Measurements from ENCODE around the gene ZNF598. TPM values are rescaled to one million over a fixed set of nuclear protein-coding genes. Genes with fewer than 3 reads are reported as not detected.
"Not testable (repeated sequence)": the region's sequence is repeated elsewhere in the genome, so short reads cannot be mapped to it uniquely, and the experiment has no call there.

The ZNF598 gene
- total RNA-seq, 2 donors from 2014 or later: 41.0 to 55.4 TPM

DNA sequence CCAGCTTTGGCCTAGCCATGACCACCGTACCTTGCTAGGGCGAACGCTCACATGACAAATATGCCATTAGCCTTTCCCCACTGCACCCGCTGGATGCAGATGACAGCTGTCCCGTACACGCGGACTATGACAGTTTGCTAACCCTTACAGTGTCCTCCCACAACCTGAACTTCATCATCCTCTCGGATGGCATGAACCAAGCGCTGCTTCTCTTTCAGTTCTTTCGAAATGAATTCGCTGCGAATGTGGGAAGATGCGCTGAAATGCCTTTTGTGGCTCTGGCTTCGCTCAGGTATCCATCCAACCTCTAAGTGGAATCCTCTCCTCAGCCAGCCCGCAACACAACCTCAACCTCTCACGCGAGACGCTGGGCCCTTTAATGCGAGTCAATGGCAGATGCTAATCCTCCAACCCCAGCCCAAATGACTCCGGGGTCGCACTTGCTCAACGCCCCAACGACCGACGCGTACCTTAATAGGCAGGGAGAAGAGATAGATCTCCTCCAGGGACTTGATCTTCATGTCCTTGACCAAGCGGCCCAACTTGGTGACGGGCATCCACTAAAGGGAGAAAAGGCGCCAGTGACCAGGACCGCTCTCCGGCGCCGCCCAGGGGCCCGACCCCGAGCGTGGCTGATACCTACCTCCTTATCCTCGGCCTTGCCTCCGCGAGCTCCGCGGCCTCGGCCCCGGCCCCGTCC lies 45.7 kb downstream of the ZNF598 start:
- Histone ChIP-seq H3K36me3 (replicated peaks in 1 of 2; ENCODE audit: insufficient read depth in 1 of 2, low read depth in 2 of 2) (peaks cover 4 to 8% of the 10 kb centered on the region in 2 donors), H3K4me3 (peak overlapping the region; percentile 20 to 68), H3K27me3 (no peaks in the 10 kb centered on the region), H3K4me1 (peaks cover 46% of the 10 kb centered on the region), H3K9me3 (no peaks in the 10 kb centered on the region), H3K27ac (peak overlapping the region; percentile 90 to 97 (median 95))
- DNase-seq (peak in 2 of 4 donors; percentile 50 to 59), ATAC-seq (peak; percentile 23)
- TF ChIP-seq, protein P1, sequence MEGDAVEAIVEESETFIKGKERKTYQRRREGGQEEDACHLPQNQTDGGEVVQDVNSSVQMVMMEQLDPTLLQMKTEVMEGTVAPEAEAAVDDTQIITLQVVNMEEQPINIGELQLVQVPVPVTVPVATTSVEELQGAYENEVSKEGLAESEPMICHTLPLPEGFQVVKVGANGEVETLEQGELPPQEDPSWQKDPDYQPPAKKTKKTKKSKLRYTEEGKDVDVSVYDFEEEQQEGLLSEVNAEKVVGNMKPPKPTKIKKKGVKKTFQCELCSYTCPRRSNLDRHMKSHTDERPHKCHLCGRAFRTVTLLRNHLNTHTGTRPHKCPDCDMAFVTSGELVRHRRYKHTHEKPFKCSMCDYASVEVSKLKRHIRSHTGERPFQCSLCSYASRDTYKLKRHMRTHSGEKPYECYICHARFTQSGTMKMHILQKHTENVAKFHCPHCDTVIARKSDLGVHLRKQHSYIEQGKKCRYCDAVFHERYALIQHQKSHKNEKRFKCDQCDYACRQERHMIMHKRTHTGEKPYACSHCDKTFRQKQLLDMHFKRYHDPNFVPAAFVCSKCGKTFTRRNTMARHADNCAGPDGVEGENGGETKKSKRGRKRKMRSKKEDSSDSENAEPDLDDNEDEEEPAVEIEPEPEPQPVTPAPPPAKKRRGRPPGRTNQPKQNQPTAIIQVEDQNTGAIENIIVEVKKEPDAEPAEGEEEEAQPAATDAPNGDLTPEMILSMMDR (IDR thresholded peaks at IDR 0.05): peak in 3 of 7 experiments; percentile 15 to 30 (median 15)
- TF ChIP-seq POLR2A (IDR thresholded peaks at IDR 0.05): no peak
- intact Hi-C loops (cut with DNase I): no loop called here
- WGBS, 2 donors: 5 to 22% methylated on average over 26 to 42 of the region's 44 CpGs

DNA sequence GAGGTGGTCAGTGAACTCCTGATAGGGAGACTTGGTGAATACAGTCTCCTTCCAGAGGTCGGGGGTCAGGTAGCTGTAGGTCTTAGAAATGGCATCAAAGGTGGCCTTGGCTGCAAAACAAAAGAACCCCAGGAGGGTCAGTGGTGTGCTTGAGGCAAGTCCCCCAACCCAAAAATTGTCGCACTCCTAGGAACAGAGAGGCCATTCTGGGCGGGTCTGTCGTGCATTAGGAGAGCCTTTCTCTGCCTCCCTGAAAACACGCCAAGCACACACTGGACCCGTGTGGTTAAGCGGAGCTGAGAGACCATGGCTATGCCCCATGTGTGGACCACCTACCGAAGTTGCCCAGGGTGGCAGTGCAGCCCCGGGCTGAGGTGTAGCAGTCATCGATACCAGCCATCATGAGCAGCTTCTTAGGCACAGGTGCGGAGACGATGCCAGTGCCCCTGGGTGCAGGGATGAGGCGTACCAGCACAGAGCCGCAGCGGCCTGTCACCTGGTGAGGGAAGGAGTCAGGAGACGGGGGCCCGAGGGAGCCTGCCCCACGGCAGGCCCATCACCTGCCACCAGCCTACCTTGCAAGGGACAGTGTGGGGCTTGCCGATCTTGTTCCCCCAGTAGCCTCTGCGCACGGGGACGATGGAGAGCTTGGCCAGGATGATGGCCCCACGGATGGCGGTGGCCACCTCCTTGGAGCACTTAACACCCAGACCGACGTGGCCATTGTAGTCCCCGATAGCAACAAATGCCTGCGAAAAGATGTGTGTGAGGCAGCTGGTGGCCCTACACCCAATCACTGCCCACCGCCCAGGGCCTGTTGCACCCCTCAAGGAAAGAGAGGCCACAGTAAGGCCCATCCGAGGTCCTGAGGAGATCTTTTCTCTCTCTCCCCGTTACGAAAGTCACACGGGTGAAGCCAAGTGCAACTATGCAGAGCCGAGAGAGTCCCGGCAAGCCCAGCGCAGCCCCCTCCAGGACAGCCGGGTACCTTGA lies 47.2 kb downstream of the ZNF598 start:
- ATAC-seq; H3K27me3 ChIP-seq; intact Hi-C loops (cut with DNase I); H3K9me3 ChIP-seq; H3K36me3 ChIP-seq (replicated peaks in 1 of 2; ENCODE audit: insufficient read depth in 1 of 2, low read depth in 2 of 2); DNase-seq: not testable (repeated sequence)
- H3K4me1 ChIP-seq: peaks cover 50% of the 10 kb centered on the region
- H3K4me3 ChIP-seq: peak overlapping the region in 1 of 2 donors; percentile 68
- 72 to 80% methylated on average over 14 to 33 of the region's 37 CpGs for WGBS, 2 donors
- peak overlapping the region in 3 of 4 donors; percentile 3 to 97 (median 21) for H3K27ac ChIP-seq

DNA sequence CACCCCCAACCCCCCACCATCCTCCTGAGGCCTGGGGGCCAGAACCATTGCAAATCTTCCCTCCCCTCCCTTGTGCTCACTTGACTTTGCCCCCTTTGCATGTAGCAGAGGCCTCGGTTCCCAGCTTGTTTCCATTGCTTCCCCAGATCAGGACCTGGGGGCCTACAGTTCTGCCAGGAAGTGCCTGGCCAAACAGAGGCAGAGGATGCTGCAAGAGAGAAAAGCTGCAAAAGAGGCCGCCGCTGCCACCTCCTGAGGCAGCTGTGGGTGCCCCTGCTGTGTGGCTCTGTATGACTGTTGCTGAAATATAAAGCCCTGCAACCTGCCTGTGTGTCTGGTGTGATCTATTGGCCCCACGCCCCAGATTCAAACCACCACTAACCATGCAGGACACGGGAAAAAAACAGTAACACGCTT lies 48.0 kb downstream of the ZNF598 start:
- no peak for DNase-seq
- TF ChIP-seq, protein P1 (IDR thresholded peaks at IDR 0.05): no peak
- no peak for TF ChIP-seq POLR2A (IDR thresholded peaks at IDR 0.05)
- intact Hi-C loops (cut with DNase I): no loop called here

DNA sequence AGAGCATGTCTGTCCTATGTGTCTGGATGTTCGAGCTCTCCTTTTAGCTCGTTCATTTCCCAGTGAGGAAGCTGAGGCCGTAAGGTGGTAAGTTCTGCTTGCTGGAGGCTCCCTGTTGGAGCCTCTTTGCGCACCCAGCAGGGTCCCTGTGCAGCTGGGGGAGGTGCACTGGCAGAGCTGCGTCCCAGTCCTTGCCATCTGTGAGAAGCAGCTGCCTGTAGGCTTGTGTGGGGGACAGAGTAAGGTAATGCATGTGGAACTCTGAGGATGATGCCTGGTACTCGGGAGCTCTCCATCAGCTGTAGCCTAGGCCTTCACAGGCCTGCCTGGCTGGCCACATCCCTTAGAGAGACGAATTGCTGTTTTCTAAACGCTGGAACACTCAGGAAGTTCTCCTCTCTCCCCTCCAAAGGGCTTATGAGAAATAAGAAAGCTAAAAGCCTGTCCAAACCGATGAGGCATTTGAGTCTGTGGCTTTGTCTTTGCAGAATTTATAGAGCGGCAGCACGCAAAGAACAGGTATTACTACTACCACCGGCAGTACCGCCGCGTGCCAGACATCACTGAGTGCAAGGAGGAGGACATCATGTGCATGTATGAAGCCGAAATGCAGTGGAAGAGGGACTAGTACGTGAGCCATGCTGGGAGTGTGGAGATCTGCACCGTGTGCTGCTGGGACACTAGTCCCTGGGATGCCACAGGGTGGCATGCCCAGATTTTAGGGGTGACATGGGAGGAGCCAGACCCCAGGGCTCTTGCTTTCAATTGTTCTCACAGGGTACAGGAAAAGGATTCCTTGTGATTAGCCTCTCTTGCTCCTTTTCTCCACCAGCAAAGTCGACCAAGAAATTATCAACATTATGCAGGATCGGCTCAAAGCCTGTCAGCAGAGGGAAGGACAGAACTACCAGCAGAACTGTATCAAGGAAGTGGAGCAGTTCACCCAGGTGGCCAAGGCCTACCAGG lies 48.7 kb downstream of the ZNF598 start:
- no peak overlapping the region for H3K4me3 ChIP-seq
- peak in 2 of 4 donors; percentile 20 to 46 for DNase-seq
- no peaks in the 10 kb centered on the region for H3K27me3 ChIP-seq
- TF ChIP-seq POLR2A (IDR thresholded peaks at IDR 0.05): peak in 2 of 3 donors; percentile 30 to 38
- TF ChIP-seq, protein P1 (IDR thresholded peaks at IDR 0.05): no peak
- intact Hi-C loops (cut with DNase I): no loop called here
- H3K9me3 ChIP-seq: no peaks in the 10 kb centered on the region
- ATAC-seq: no peak
- peaks cover 4 to 8% of the 10 kb centered on the region in 2 donors for H3K36me3 ChIP-seq (replicated peaks in 1 of 2; ENCODE audit: insufficient read depth in 1 of 2, low read depth in 2 of 2)
- WGBS, 2 donors: 37 to 38% methylated on average over 20 of the region's 20 CpGs
- peak overlapping the region in 3 of 4 donors; percentile 15 to 85 (median 75) for H3K27ac ChIP-seq
- peaks cover 50% of the 10 kb centered on the region for H3K4me1 ChIP-seq

More for the DNA sequence above, 48.0 kb downstream of the ZNF598 start:
- Histone ChIP-seq H3K36me3 (replicated peaks in 1 of 2; ENCODE audit: insufficient read depth in 1 of 2, low read depth in 2 of 2) (peaks cover 4 to 8% of the 10 kb centered on the region in 2 donors), H3K4me3 (no peak overlapping the region), H3K9me3 (no peaks in the 10 kb centered on the region), H3K4me1 (peaks cover 50% of the 10 kb centered on the region), H3K27ac (no peak overlapping the region), H3K27me3 (no peaks in the 10 kb centered on the region)
- ATAC-seq: no peak
- WGBS, 2 donors: 44 to 45% methylated on average over 4 to 6 of the region's 6 CpGs
